ENCODE measurements around the gene MAP2K5.

DNA sequence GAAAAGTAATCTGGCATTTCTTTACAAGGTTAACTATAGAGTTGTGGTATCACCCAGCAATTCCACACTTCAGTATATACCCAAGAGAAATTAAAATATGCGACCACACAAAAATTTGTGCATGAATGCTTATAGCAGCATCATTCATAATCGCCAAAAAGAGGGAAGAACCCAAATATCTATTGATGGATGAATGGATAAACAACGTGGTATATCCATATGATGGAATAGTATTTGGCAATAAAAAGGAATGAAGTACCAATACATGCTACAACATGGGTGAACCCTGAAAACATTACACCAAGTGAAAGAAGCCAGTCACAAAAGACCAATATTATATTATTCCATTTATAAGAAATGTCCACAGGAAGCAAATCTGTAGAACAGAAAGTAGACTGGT is 274.2 kb downstream of the MAP2K5 start:
- no peak for TF ChIP-seq POLR2A (IDR thresholded peaks at IDR 0.05; ENCODE audit: low read length)
- TF ChIP-seq GATA1 (IDR thresholded peaks at IDR 0.05; ENCODE audit: low read depth, low read length), result no peak
